ENCODE results near the gene PAN3.
"Not testable (repeated sequence)": the region's sequence is repeated elsewhere in the genome, so short reads cannot be mapped to it uniquely, and the experiment has no call there.

Gene PAN3

GRCh38 chr13:28131646-28132045 is 6.7 kb upstream of the PAN3 start:
- CTCF ChIA-PET = interaction anchor here (0.6 kb wide), 1 partner anchor 194 kb away, joined by 3 read pairs; no protein-coding TSS in a partner anchor

DNA sequence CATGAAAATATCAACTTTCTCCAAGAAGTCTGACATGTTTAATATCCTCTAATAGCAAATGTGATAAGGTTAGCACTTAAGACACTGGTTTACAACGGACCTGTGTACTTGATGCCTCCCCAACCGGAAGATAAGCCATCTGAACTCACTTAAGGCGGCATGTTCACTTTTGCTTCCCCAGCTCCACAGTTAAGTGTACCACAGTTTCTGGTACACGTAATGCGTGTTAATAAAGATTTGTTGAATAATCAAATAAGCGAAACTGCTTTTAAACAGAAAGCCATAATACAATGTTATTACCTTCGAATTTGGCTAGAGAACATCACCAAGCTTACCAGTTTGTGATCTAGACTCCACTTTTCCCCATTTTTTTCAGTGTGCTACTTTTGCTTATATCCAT is 1.4 kb upstream of the PAN3 start:
- no peak overlapping the region for H3K27ac ChIP-seq
- CTCF ChIA-PET = no interaction called here
- no peak for DNase-seq (ENCODE audit: low spot score)
- TF ChIP-seq, protein P1, sequence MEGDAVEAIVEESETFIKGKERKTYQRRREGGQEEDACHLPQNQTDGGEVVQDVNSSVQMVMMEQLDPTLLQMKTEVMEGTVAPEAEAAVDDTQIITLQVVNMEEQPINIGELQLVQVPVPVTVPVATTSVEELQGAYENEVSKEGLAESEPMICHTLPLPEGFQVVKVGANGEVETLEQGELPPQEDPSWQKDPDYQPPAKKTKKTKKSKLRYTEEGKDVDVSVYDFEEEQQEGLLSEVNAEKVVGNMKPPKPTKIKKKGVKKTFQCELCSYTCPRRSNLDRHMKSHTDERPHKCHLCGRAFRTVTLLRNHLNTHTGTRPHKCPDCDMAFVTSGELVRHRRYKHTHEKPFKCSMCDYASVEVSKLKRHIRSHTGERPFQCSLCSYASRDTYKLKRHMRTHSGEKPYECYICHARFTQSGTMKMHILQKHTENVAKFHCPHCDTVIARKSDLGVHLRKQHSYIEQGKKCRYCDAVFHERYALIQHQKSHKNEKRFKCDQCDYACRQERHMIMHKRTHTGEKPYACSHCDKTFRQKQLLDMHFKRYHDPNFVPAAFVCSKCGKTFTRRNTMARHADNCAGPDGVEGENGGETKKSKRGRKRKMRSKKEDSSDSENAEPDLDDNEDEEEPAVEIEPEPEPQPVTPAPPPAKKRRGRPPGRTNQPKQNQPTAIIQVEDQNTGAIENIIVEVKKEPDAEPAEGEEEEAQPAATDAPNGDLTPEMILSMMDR (conservative IDR thresholded peaks at IDR 0.05; ENCODE audit: low read depth) = no peak
- POLR2A ChIA-PET (ENCODE audit: low non-redundant PET) = no interaction called here

More at GRCh38 chr13:28131646-28132045, 6.7 kb upstream of the PAN3 start:
- no peak for DNase-seq (ENCODE audit: low spot score)
- no peak overlapping the region for H3K27ac ChIP-seq
- TF ChIP-seq, protein P1 (conservative IDR thresholded peaks at IDR 0.05; ENCODE audit: low read depth) = no peak
- POLR2A ChIA-PET (ENCODE audit: low non-redundant PET) = no interaction called here

- CTCF ChIA-PET = interaction anchor here (0.7 kb wide), 1 partner anchor 1747 kb away, joined by 9 read pairs; no protein-coding TSS in a partner anchor
- POLR2A ChIA-PET (ENCODE audit: low non-redundant PET) = interaction anchor here (0.7 kb wide), 2 partner anchors 52 to 226 kb away, joined by 3 to 9 read pairs; no protein-coding TSS in a partner anchor
- H3K27ac ChIP-seq = peak overlapping the region; percentile 95
- DNase-seq (ENCODE audit: low spot score) = no peak
- TF ChIP-seq, protein P1 (conservative IDR thresholded peaks at IDR 0.05; ENCODE audit: low read depth) = no peak
Observed at GRCh38 chr13:28137596-28137995, 749 bp upstream of the PAN3 start.

- ChIA-PET POLR2A (ENCODE audit: low non-redundant PET) (no interaction called here), CTCF (no interaction called here)
- peak; percentile 72 for DNase-seq (ENCODE audit: low spot score)
- H3K27ac ChIP-seq = peak overlapping the region; percentile 95
- TF ChIP-seq, protein P1 (conservative IDR thresholded peaks at IDR 0.05; ENCODE audit: low read depth) = no peak
Observed at GRCh38 chr13:28138756-28139470, 568 bp downstream of the PAN3 start.

- CTCF ChIA-PET = interaction anchor here (0.7 kb wide), 1 partner anchor 12 kb away, joined by 3 read pairs; no protein-coding TSS in a partner anchor
- H3K27ac ChIP-seq = peak overlapping the region; percentile 95; the same call in 1 of the 2 replicates
- no peak for DNase-seq (ENCODE audit: low spot score)
- TF ChIP-seq, protein P1 (conservative IDR thresholded peaks at IDR 0.05; ENCODE audit: low read depth) = no peak
- POLR2A ChIA-PET (ENCODE audit: low non-redundant PET) = no interaction called here
Observed at GRCh38 chr13:28140433-28141125, 2.2 kb downstream of the PAN3 start.

DNA sequence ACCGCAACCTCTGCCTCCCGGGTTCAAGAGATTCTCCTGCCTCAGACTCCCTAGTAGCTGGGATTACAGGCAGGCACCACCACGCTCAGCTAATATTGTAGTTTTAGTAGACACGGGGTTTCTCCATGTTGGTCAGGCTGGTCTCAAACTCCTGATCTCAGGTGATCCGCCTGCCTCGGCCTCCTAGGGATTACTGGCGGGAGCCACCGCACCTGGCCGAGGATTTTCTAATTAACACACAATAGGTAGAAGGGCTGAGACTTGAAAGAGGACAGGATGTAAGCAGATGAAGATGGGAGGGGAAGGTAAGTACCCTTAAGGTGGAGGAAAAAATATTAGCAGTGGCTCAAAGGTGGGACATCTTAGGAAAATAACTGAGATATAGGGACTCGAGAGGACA is 3.2 kb downstream of the PAN3 start:
- DNase-seq (ENCODE audit: low spot score); POLR2A ChIA-PET (ENCODE audit: low non-redundant PET); H3K27ac ChIP-seq: not testable (repeated sequence)
- CTCF ChIA-PET = interaction anchor here (0.7 kb wide), 1 partner anchor 11 kb away, joined by 3 read pairs; no protein-coding TSS in a partner anchor

GRCh38 chr13:28145049-28145448 is 6.7 kb downstream of the PAN3 start:
- TF ChIP-seq, protein P1 (conservative IDR thresholded peaks at IDR 0.05; ENCODE audit: low read depth) = no peak
- DNase-seq (ENCODE audit: low spot score) = no peak
- ChIA-PET CTCF (no interaction called here), POLR2A (ENCODE audit: low non-redundant PET) (no interaction called here)
- H3K27ac ChIP-seq = no peak overlapping the region
